H1 (cell line): ENCODE data around the gene MANSC4. TPM values are rescaled to one million over a fixed set of nuclear protein-coding genes. Genes with fewer than 3 reads are reported as not detected.

Source experiments
- CTCF ChIA-PET: fragments of 300-600 bp; sonication (Branson Sonifier 250); formaldehyde crosslinking; loops from one replicate; lab custom pipeline; 2021; ENCODE audit not compliant: partially characterized antibody; lab: Charles Lee
- POLR2A ChIA-PET: fragments of 300-600 bp; sonication (Branson Sonifier 250); formaldehyde crosslinking; loops from one replicate; lab custom pipeline; 2021; ENCODE audit warnings: inconsistent platforms; ENCODE audit not compliant: partially characterized antibody; lab: Charles Lee
- DNase-seq, 2 experiments: peaks; one replicate each; pipeline versions ENCODE4 v3.0.0 to v3.0.0-alpha.2; 2010 to 2022; ENCODE audit warnings: low spot score in 2 of 2, low read depth in 1 of 2, mixed read lengths in 1 of 2
- FAIRE-seq: peaks from 2 replicates; lab custom pipeline; 2011; peaks lifted over from hg19 to GRCh38; lab: Jason Lieb, UNC
- H2AFZ ChIP-seq: 2 replicates; pipeline ENCODE4 v1.8.1; 2012; ENCODE audit warnings: low read length, inconsistent platforms
- H2AK5ac ChIP-seq: 2 replicates; pipeline ENCODE4 v1.6.1; 2013; ENCODE audit warnings: low read depth, low read length
- H2BK120ac ChIP-seq: replicated peaks from 2 replicates; pipeline ENCODE3; 2013; ENCODE audit warnings: low read depth, low read length, inconsistent platforms
- H2BK12ac ChIP-seq: 2 replicates; pipeline ENCODE4 v1.6.1; 2013; ENCODE audit warnings: low read depth, low read length
- H2BK15ac ChIP-seq: 2 replicates; pipeline ENCODE4 v1.6.1; 2013; ENCODE audit warnings: low read length
- H2BK20ac ChIP-seq: 2 replicates; pipeline ENCODE4 v1.6.1; 2013; ENCODE audit warnings: low read length
- H2BK5ac ChIP-seq: 2 replicates; pipeline ENCODE4 v1.6.1; 2013; ENCODE audit warnings: low read depth, low read length
- H3K14ac ChIP-seq: 2 replicates; pipeline ENCODE4 v1.6.1; 2013; ENCODE audit warnings: inconsistent platforms; ENCODE audit not compliant: insufficient read length
- H3K18ac ChIP-seq: 2 replicates; pipeline ENCODE4 v1.6.1; 2013; ENCODE audit warnings: low read length; ENCODE audit errors: extremely low read depth
- H3K23ac ChIP-seq: 2 replicates; pipeline ENCODE4 v1.6.1; 2013; ENCODE audit warnings: inconsistent platforms; ENCODE audit not compliant: insufficient read length
- H3K23me2 ChIP-seq: 2 replicates; pipeline ENCODE4 v1.6.1; 2013; ENCODE audit warnings: low read depth, low read length
- H3K27ac ChIP-seq: 2 replicates; pipeline ENCODE4 v1.6.1; 2011; ENCODE audit warnings: low read depth, low read length, inconsistent platforms
- H3K27me3 ChIP-seq, 4 experiments: replicated peaks in 1 of 4; 1 replicate in 1 of 4; 2 replicates in 3 of 4; pipeline versions ENCODE4 v1.6.1 to v1.8.1; 2011 to 2013; ENCODE audit warnings: low read length in 3 of 4, mild to moderate bottlenecking in 3 of 4, inconsistent platforms in 2 of 4, mixed read lengths in 2 of 4, moderate library complexity in 1 of 4; ENCODE audit not compliant: control insufficient read depth in 3 of 4, insufficient read depth in 3 of 4; ENCODE audit errors: extremely low read depth in 1 of 4
- H3K36me3 ChIP-seq, 4 experiments: 2 replicates each; pipeline versions ENCODE4 v1.6.1 to v1.8.1; 2011 to 2013; ENCODE audit warnings: mild to moderate bottlenecking in 4 of 4, low read length in 3 of 4, moderate library complexity in 2 of 4, control low read depth in 1 of 4, inconsistent platforms in 1 of 4; ENCODE audit not compliant: insufficient read depth in 4 of 4, control insufficient read depth in 2 of 4
- H3K4ac ChIP-seq: replicated peaks from 2 replicates; pipeline ENCODE3; 2013; ENCODE audit warnings: low read length, low read depth, mixed read lengths, inconsistent platforms; ENCODE audit not compliant: insufficient read length
- H3K4me1 ChIP-seq, 4 experiments: replicated peaks in 1 of 4; 1 replicate in 1 of 4; 2 replicates in 3 of 4; pipeline versions ENCODE4 v1.6.1 to v1.8.1; 2011 to 2013; ENCODE audit warnings: low read length in 3 of 4, inconsistent platforms in 2 of 4, mixed read lengths in 1 of 4; ENCODE audit not compliant: insufficient read depth in 4 of 4, control insufficient read depth in 3 of 4
- H3K4me2 ChIP-seq, 2 experiments: 2 replicates each; pipeline versions ENCODE4 v1.6.1 to v1.8.1; 2011 to 2013; ENCODE audit warnings: low read depth in 2 of 2, low read length in 2 of 2, control low read depth in 1 of 2, inconsistent platforms in 1 of 2, mild to moderate bottlenecking in 1 of 2; ENCODE audit not compliant: insufficient read depth in 1 of 2
- H3K4me3 ChIP-seq, 4 experiments: fragments of 200-600, 300-600 bp in 1 of 4; sonication (generic), shearing (Covaris generic), sonication (Bioruptor Twin) in 1 of 4; 2 replicates each; pipeline versions ENCODE4 v1.5.1 to v1.8.1; 2011 to 2016; ENCODE audit warnings: low read length in 4 of 4, low read depth in 3 of 4, control low read depth in 2 of 4, inconsistent platforms in 2 of 4, mild to moderate bottlenecking in 2 of 4, mixed read lengths in 1 of 4, moderate library complexity in 1 of 4; ENCODE audit not compliant: insufficient read depth in 2 of 4; ENCODE audit errors: extremely low read depth in 1 of 4
- H3K56ac ChIP-seq: replicated peaks from 2 replicates; pipeline ENCODE3; 2013; ENCODE audit warnings: low read depth, mild to moderate bottlenecking, mixed read lengths, low read length, inconsistent platforms; ENCODE audit not compliant: insufficient read length
- H3K79me1 ChIP-seq: 2 replicates; pipeline ENCODE4 v1.6.1; 2013; ENCODE audit warnings: low read depth, low read length, control low read depth
- H3K79me2 ChIP-seq, 2 experiments: 2 replicates each; pipeline versions ENCODE4 v1.6.1 to v1.8.1; 2012 to 2013; ENCODE audit warnings: low read length in 2 of 2, mild to moderate bottlenecking in 2 of 2, inconsistent platforms in 1 of 2; ENCODE audit not compliant: insufficient read depth in 2 of 2, control insufficient read depth in 1 of 2
- H3K9ac ChIP-seq, 4 experiments: replicated peaks in 1 of 4; 1 replicate in 1 of 4; 2 replicates in 3 of 4; pipeline versions ENCODE4 v1.6.1 to v1.8.1; 2011 to 2013; ENCODE audit warnings: low read depth in 3 of 4, low read length in 3 of 4, control low read depth in 2 of 4, mild to moderate bottlenecking in 2 of 4, moderate library complexity in 2 of 4, inconsistent platforms in 1 of 4; ENCODE audit errors: extremely low read depth in 1 of 4
- H3K9me3 ChIP-seq, 2 experiments: 2 replicates each; pipeline versions ENCODE4 v1.6.1 to v1.8.1; 2012 to 2013; ENCODE audit warnings: mild to moderate bottlenecking in 2 of 2, moderate library complexity in 2 of 2, control low read depth in 1 of 2, inconsistent platforms in 1 of 2, low read depth in 1 of 2, low read length in 1 of 2, mixed read lengths in 1 of 2; ENCODE audit not compliant: insufficient read depth in 2 of 2
- H4K20me1 ChIP-seq, 2 experiments: replicated peaks in 1 of 2; 2 replicates each; pipeline versions ENCODE3 to v1.8.1; 2011 to 2013; ENCODE audit warnings: inconsistent platforms in 2 of 2, low read length in 2 of 2, mild to moderate bottlenecking in 1 of 2; ENCODE audit not compliant: insufficient read depth in 2 of 2, control insufficient read depth in 1 of 2
- H4K5ac ChIP-seq: 2 replicates; pipeline ENCODE4 v1.6.1; 2013; ENCODE audit warnings: low read length, low read depth, mixed read lengths, inconsistent platforms; ENCODE audit not compliant: insufficient read length
- H4K8ac ChIP-seq: 2 replicates; pipeline ENCODE4 v1.8.0; 2013; ENCODE audit warnings: mild to moderate bottlenecking, moderate library complexity, low read length, inconsistent platforms; ENCODE audit not compliant: insufficient read depth; ENCODE audit errors: extremely low read depth
- H4K91ac ChIP-seq: replicated peaks from 2 replicates; pipeline ENCODE3; 2013; ENCODE audit warnings: low read length, mixed read lengths, inconsistent platforms; ENCODE audit not compliant: insufficient read length
- ASH2L ChIP-seq: fragments of 200-600, 300-600 bp; sonication (generic); IDR thresholded peaks from one replicate; pipeline ENCODE4 v1.7.1; 2017; ENCODE audit warnings: low read length
- HDAC6 ChIP-seq: IDR thresholded peaks from one replicate; pipeline ENCODE4 v1.7.1; 2012; ENCODE audit warnings: low read depth, mild to moderate bottlenecking, inconsistent platforms, low read length, moderate library complexity
- RBBP5 ChIP-seq: IDR thresholded peaks from 2 replicates; pipeline ENCODE4 v1.7.1; 2012; ENCODE audit warnings: low read depth, mild to moderate bottlenecking, inconsistent platforms, low read length, moderate library complexity, borderline replicate concordance
- RNF2 ChIP-seq: fragments of 200-900, 300-1000 bp; sonication (generic); IDR thresholded peaks from 2 replicates; pipeline ENCODE4 v1.7.1; 2016; ENCODE audit warnings: borderline replicate concordance, low read depth, mild to moderate bottlenecking, antibody characterized with exemption, low read length; ENCODE audit not compliant: poor library complexity, severe bottlenecking; ENCODE audit errors: missing control alignments
- SP2 ChIP-seq: IDR thresholded peaks from 2 replicates; pipeline ENCODE4 v1.6.1; 2012; ENCODE audit warnings: mild to moderate bottlenecking, low read length, inconsistent platforms
- SP4 ChIP-seq: IDR thresholded peaks from 2 replicates; pipeline ENCODE4 v1.6.1; 2012; ENCODE audit warnings: low read length, inconsistent platforms
- ZNF274 ChIP-seq: IDR thresholded peaks from 2 replicates; pipeline ENCODE4 v1.7.0; 2012; ENCODE audit warnings: low read length, borderline replicate concordance; ENCODE audit errors: extremely low read depth
- WGBS, 2 experiments: shearing (Covaris generic) in 1 of 2; methylation state at CpG; one replicate each; pipeline versions ENCODE4 v1.1.6 to v1.1.7; 2013 to 2015; ENCODE audit warnings: low lambda C conversion rate in 2 of 2, mixed read lengths in 2 of 2, inconsistent platforms in 1 of 2, low coverage in 1 of 2, missing lambda C conversion rate in 1 of 2; ENCODE audit not compliant: insufficient replicate concordance in 2 of 2, insufficient coverage in 1 of 2, insufficient read length in 1 of 2; ENCODE audit errors: extremely low coverage in 1 of 2, missing lambda C conversion rate in 1 of 2; 5-methylcytosine and 5-hydroxymethylcytosine counted together
- polyA plus RNA-seq, 7 experiments: library from polyadenylated mRNA; depleted of rRNA in 3 of 7; stranded (reverse) in 5 of 7; unstranded in 2 of 7; fragments of >200 nt in 5 of 7; fragments of 200-250 nt in 2 of 7; gene quantifications; 1 replicate in 5 of 7; 2 replicates in 1 of 7; 4 replicates in 1 of 7; pipeline versions ENCODE4 v1.2.1 to v1.2.3, GENCODE V29; 2011 to 2013; ENCODE audit warnings: missing spikeins in 2 of 7, mixed read lengths in 2 of 7
- total RNA-seq: library from RNA; stranded (reverse); fragmentation: NEBNext Ultra II Directional; extraction: Animal tissue kit (Norgen Biotek cat#: 25700); gene quantifications from 2 replicates; pipeline ENCODE4 v1.2.1, GENCODE V29; 2021

MANSC4 gene
- total and polyA plus RNA-seq, 2 of the 8 experiments (the other 6 are each of a cell fraction or from before 2014, with no cell fraction given), result not detected

DNA sequence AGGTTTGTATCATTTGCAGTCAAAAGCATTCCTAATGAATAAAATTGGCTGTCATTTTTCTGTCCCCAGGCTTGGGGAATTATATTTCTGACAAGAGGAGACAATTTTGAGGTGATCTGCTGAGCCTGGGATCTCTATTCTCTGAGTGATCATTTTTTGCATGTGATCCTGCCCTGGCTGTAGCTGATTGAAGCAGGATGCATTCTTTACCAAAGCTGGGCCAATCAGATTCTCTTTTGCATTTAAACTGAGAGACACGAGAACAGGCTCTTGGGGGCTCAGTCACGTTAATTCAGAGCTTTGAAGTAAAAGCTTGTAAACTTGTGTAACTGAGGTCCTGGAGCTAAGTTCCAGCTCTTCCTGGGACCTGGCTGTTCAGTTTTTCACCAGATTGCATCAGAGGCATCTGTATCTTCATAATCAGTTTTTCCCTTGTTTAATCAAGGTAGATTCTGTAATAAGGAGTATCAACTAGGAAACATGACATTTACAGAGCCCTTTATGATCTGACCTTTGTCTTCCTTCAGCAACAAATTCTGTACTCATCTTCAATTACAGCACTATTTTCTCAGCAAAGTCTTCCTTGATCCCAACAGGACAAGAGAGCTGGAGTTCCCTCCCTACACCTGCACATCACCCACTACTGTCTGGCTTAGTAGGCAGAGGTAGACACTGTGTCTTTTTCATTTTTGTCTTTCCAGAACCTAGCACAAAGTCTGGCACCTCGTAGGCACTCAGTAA, 35.0 kb upstream of the MANSC4 start:
- Histone ChIP-seq H3K4ac (no peak overlapping the region), H2BK20ac (no peak overlapping the region), H3K79me1 (no peaks in the 10 kb centered on the region), H3K9me3 (no peaks in the 10 kb centered on the region), H4K5ac (no peak overlapping the region), H3K79me2 (no peaks in the 10 kb centered on the region), H3K27me3 (no peaks in the 10 kb centered on the region), H3K18ac (no peak overlapping the region), H2AFZ (peak overlapping the region; percentile 79), H3K14ac (no peak overlapping the region), H3K4me2 (no peak overlapping the region), H3K36me3 (no peaks in the 10 kb centered on the region), H4K91ac (no peak overlapping the region), H3K23me2 (no peaks in the 10 kb centered on the region), H3K56ac (no peak overlapping the region), H3K23ac (no peak overlapping the region), H2BK15ac (no peak overlapping the region), H2AK5ac (no peak overlapping the region), H3K4me1 (no peaks in the 10 kb centered on the region), H4K8ac (no peak overlapping the region), H4K20me1 (no peaks in the 10 kb centered on the region), H2BK5ac (no peak overlapping the region), H2BK12ac (no peak overlapping the region), H3K9ac (no peak overlapping the region), H3K27ac (no peak overlapping the region), H3K4me3 (no peak overlapping the region), H2BK120ac (no peak overlapping the region)
- DNase-seq, result no peak
- ChIA-PET POLR2A (no interaction called here), CTCF (interaction anchor here (0.6 to 1.9 kb wide), 4 partner anchors 8 to 126 kb away, joined by 3 to 6 read pairs (median 3); no protein-coding TSS in a partner anchor)
- no peak for FAIRE-seq
- 89% methylated on average over 3 of the region's 3 CpGs; no CpG with 5 or more reads in 1 of the 2 experiments for WGBS, 2 experiments
- TF ChIP-seq HDAC6, result no peak
- no peak for TF ChIP-seq RNF2
- TF ChIP-seq SP4, result no peak
- TF ChIP-seq ASH2L, result no peak
- no peak for TF ChIP-seq RBBP5
- no peak for TF ChIP-seq SP2
- TF ChIP-seq ZNF274, result no peak
